GM10248 (cell line): ENCODE measurements around the gene MBNL2.

Experiments
- CTCF ChIA-PET: fragments of 300-600 bp; sonication (Branson Sonifier 250); formaldehyde crosslinking; extraction: SDS; loops from one replicate; lab custom pipeline; 2021; ENCODE audit warnings: antibody characterized with exemption; lab: Yijun Ruan, JAX
- POLR2A ChIA-PET: fragments of 350-650 bp; sonication (Branson Sonifier 250); formaldehyde crosslinking; extraction: SDS; loops from one replicate; lab custom pipeline; 2020; ENCODE audit warnings: antibody characterized with exemption; lab: Yijun Ruan, JAX
- DNase-seq: peaks from one replicate; pipeline ENCODE4 v3.0.0; 2012; ENCODE audit errors: extremely low spot score
- TF ChIP-seq, protein P1 (sequence below): IDR thresholded peaks from 2 replicates; pipeline ENCODE4 v1.5.1; 2012; ENCODE audit warnings: mild to moderate bottlenecking, low read depth; ENCODE audit errors: extremely low read depth, missing control alignments, control extremely low read depth

MBNL2 gene

DNA sequence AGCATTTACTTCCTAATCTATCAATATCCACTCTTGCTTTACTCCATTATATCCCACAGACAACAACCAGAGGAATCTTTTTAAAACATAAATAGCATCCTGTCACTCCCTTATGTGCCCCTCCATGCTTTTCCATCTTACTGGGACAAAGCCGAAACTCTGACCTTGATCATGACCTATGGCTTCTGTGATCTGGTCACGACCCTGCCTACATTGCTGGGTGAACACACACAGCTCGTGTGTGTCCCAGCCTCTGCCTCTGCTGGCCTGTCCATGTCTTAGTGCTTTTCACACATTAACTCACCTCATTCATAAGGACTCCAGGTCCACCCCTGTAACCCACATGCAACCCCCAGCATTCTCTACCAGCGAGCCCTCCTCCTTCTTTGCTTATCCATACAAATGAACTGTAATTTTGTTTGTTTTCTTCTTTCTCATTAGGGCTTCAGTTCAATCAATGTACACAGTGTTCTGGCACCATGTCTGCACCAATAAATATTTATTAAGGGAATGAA lies 115.9 kb downstream of the MBNL2 start:
- DNase-seq = no peak
- CTCF ChIA-PET = interaction anchor here (1.3 to 1.5 kb wide), 2 partner anchors 21 to 228 kb away, joined by 3 to 7 read pairs; no protein-coding TSS in a partner anchor
- TF ChIP-seq, protein P1, sequence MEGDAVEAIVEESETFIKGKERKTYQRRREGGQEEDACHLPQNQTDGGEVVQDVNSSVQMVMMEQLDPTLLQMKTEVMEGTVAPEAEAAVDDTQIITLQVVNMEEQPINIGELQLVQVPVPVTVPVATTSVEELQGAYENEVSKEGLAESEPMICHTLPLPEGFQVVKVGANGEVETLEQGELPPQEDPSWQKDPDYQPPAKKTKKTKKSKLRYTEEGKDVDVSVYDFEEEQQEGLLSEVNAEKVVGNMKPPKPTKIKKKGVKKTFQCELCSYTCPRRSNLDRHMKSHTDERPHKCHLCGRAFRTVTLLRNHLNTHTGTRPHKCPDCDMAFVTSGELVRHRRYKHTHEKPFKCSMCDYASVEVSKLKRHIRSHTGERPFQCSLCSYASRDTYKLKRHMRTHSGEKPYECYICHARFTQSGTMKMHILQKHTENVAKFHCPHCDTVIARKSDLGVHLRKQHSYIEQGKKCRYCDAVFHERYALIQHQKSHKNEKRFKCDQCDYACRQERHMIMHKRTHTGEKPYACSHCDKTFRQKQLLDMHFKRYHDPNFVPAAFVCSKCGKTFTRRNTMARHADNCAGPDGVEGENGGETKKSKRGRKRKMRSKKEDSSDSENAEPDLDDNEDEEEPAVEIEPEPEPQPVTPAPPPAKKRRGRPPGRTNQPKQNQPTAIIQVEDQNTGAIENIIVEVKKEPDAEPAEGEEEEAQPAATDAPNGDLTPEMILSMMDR = no peak
- POLR2A ChIA-PET = no interaction called here

DNA sequence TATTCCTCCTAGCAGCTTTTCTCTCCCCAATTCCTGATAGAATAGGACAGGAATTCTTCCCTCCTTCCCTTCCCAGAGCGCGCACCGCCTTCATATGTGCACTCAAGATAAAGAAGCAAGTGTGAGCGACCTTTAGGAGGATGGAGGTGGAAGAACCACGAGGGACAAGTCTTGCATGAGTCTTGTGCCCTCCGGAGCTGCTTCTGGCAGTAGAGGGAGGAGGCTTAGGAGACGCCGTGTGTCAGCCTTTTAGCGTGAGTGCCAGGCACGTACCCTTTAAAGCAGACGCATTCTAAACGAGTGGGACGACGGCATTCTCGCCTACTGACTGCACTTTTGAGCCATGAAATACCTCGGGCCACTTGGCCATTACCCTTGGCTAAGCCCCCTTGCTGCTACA lies 116.4 kb downstream of the MBNL2 start:
- no peak for DNase-seq
- ChIA-PET POLR2A (no interaction called here), CTCF (interaction anchor here (7.2 kb wide), 1 partner anchor 20 kb away, joined by 35 read pairs; no protein-coding TSS in a partner anchor)
- TF ChIP-seq, protein P1 = no peak

DNA sequence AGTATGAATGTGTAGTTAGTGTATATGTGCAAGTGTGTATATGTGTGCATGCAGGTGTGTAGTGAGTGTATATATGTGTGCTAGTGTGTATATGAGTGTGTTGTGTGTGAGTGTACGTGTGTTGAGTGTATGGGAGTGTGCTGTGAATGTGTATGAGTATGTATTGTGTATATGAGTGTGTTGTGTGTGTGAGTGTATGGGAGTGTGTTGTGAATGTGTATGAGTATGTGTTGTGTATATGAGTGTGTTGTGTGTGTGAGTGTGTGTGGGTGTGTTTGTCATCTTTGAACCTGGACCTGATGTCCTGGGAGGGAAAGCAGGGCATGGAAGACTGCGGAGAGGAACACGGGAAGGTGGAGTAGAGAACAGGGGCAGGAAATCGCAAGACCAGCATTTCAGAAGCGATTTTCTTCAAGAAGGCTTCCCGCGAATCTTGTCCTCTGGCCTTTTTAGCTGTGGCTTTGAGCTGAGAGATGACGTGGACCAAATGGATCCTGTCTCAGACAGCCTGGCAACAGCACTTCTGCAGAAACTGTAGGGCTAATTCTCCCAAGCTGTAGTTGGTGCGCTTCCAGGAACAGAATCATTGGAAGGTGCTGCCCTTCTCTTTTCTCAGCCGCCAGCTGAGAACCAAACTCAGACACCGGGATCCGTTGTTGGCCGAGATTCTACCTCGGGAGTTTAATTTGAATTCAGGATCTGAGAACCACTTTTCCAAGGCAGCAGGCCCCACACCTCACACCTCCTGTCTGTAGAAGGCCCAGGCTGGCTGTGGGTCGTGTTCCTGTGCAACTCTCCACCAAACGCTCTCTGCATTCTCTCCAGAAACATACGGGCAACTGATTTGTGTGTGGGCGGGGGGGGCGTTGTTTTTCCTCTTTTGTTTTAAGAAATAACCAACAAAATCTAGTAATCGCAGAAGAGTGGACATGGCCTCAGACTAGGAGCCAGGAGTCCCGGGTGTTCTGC lies 117.2 kb downstream of the MBNL2 start:
- DNase-seq = no peak
- ChIA-PET POLR2A (no interaction called here), CTCF (interaction anchor here (3.9 to 7.2 kb wide), 2 partner anchors 19 to 230 kb away, joined by 22 to 35 read pairs; no protein-coding TSS in a partner anchor)
- TF ChIP-seq, protein P1 = no peak

DNA sequence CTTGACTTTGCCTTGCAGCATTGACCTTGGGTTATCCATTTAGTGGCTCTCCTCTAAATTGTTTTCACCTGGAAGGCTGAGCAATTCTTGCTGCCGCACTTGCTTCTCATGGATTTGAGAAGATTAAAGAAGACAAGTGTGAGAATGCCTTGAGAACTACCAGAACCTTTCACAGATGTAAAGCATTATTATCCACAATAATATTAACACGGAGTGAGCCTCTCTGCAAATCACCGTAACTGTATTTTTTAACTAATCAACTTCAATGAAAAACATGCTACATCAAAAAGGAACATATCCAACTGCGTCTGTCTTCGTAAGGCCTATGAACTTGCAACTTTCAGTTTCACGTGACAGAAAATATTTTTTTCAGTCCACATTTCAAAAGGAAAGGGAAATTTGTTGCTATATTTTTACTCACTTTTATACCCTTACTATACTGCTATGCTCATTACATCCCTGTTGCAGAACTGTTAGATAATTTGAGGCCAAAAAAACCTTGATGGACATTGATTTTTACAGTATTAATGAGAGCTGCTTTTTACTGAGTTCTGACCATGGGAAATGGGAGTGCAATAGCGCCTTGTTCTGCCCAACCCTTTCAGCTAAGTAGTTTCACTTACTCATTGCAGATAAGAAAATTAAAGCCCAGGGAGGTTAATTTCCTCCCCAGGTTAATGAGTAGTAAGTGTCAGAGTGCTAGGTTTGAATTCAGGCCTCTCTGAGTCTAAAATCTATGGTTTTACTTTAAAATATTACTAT lies 118.0 kb downstream of the MBNL2 start:
- ChIA-PET CTCF (interaction anchor here (1.0 to 7.2 kb wide), 3 partner anchors 19 to 231 kb away, joined by 3 to 35 read pairs (median 22); no protein-coding TSS in a partner anchor), POLR2A (no interaction called here)
- no peak for DNase-seq
- TF ChIP-seq, protein P1 = no peak

DNA sequence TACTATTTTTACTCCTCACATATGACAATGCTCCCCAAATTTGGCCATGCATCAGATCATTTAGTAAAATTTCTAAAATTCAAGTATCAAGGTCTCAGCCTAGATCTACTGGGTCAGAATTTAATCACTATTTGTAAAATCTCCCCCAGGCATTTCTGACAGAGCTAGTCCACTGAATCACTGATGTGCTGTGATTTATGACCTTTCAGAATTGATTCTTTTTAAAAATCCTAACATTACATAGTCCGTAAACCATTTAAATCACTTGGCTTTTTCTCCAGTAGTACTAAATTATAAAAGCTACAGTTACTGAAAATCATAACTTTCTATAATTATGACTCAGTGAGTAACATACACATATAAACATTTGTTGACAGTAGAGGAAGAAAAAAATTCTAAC lies 119.0 kb downstream of the MBNL2 start:
- TF ChIP-seq, protein P1 = no peak
- CTCF ChIA-PET = interaction anchor here (1.0 to 7.2 kb wide), 4 partner anchors 15 to 232 kb away, joined by 3 to 35 read pairs (median 14); no protein-coding TSS in a partner anchor
- POLR2A ChIA-PET = no interaction called here
- DNase-seq = no peak

DNA sequence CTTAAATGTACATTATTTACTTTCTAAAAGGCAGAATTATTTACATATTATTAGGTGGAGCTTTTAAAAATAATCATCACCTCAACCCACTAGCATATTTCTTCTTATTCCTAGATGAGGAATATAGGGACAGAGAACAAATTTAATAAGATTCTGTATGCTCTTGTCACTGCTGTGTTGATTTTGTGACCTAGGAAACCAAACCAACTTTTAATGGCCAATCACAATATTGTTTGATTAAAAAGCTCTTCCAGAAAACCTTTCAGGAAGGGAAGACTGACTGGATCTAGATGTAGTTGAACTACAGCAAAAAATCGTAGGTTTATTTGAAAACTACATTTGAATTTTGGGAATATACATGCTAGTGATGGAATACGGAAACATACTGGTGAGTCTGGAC lies 120.0 kb downstream of the MBNL2 start:
- ChIA-PET POLR2A (no interaction called here), CTCF (interaction anchor here (0.8 to 7.2 kb wide), 10 partner anchors 9 to 341 kb away, joined by 3 to 35 read pairs (median 4); no protein-coding TSS in a partner anchor)
- TF ChIP-seq, protein P1 = no peak
- DNase-seq = no peak
